ENCODE results near the gene PRKN.

PRKN gene

GRCh38 chr6:162372106-162372505 is 355.5 kb downstream of the PRKN start:
- no peaks in the 10 kb centered on the region for H3K4me1 ChIP-seq (ENCODE audit: control insufficient read depth in 1 of 2, insufficient read depth in 2 of 2, low read length in 2 of 2)
- H3K9me3 ChIP-seq (ENCODE audit: control insufficient read depth in 1 of 2, low read length in 2 of 2): no peaks in the 10 kb centered on the region
- no peak overlapping the region for H3K27ac ChIP-seq (ENCODE audit: low read length)
- H3K27me3 ChIP-seq (ENCODE audit: low read depth, low read length): no peaks in the 10 kb centered on the region
- no peaks in the 10 kb centered on the region for H3K36me3 ChIP-seq (ENCODE audit: control insufficient read depth in 1 of 2, insufficient read depth in 2 of 2, low read length in 2 of 2)
- H3K4me3 ChIP-seq (ENCODE audit: low read depth in 1 of 2, low read length in 2 of 2): no peak overlapping the region

GRCh38 chr6:162371121-162371520 is 356.4 kb downstream of the PRKN start:
- Histone ChIP-seq H3K27me3 (ENCODE audit: low read depth, low read length) (no peaks in the 10 kb centered on the region), H3K4me1 (ENCODE audit: control insufficient read depth in 1 of 2, insufficient read depth in 2 of 2, low read length in 2 of 2) (no peaks in the 10 kb centered on the region), H3K4me3 (ENCODE audit: low read depth in 1 of 2, low read length in 2 of 2) (no peak overlapping the region), H3K27ac (ENCODE audit: low read length) (no peak overlapping the region), H3K36me3 (ENCODE audit: control insufficient read depth in 1 of 2, insufficient read depth in 2 of 2, low read length in 2 of 2) (no peaks in the 10 kb centered on the region), H3K9me3 (ENCODE audit: control insufficient read depth in 1 of 2, low read length in 2 of 2) (no peaks in the 10 kb centered on the region)

- Histone ChIP-seq H3K27me3 (ENCODE audit: low read depth, low read length) (no peaks in the 10 kb centered on the region), H3K9me3 (ENCODE audit: control insufficient read depth in 1 of 2, low read length in 2 of 2) (no peaks in the 10 kb centered on the region), H3K4me1 (ENCODE audit: control insufficient read depth in 1 of 2, insufficient read depth in 2 of 2, low read length in 2 of 2) (no peaks in the 10 kb centered on the region), H3K27ac (ENCODE audit: low read length) (no peak overlapping the region), H3K36me3 (ENCODE audit: control insufficient read depth in 1 of 2, insufficient read depth in 2 of 2, low read length in 2 of 2) (no peaks in the 10 kb centered on the region), H3K4me3 (ENCODE audit: low read depth in 1 of 2, low read length in 2 of 2) (no peak overlapping the region)
Measured at GRCh38 chr6:162369091-162369490, 358.5 kb downstream of the PRKN start.

GRCh38 chr6:162364488-162364887 is 363.1 kb downstream of the PRKN start:
- H3K4me3 ChIP-seq (ENCODE audit: low read depth in 1 of 2, low read length in 2 of 2): no peak overlapping the region

DNA sequence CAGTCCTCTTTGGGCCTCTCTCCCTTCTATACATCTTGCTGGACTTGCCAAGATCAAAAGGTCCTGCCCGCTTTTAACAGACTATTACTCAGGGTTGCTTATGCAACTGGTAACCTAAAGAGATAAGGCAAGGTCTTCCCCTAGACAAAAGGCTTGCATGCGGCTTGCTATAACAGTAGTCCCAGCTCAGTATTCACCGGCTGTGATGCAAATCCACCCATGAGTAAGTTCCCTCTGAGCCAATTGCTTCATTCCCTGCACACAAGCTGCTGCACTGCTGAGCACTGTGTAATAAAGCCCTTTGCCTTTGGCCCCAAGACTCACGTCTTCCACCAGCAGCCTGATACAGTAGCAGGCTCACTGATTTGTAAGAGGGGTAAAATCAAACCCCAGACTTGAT is 363.8 kb downstream of the PRKN start:
- Histone ChIP-seq H3K36me3 (ENCODE audit: control insufficient read depth in 1 of 2, insufficient read depth in 2 of 2, low read length in 2 of 2) (no peaks in the 10 kb centered on the region), H3K4me3 (ENCODE audit: low read depth in 1 of 2, low read length in 2 of 2) (no peak overlapping the region), H3K27me3 (ENCODE audit: low read depth, low read length) (no peaks in the 10 kb centered on the region), H3K27ac (ENCODE audit: low read length) (no peak overlapping the region), H3K9me3 (ENCODE audit: control insufficient read depth in 1 of 2, low read length in 2 of 2) (no peaks in the 10 kb centered on the region), H3K4me1 (ENCODE audit: control insufficient read depth in 1 of 2, insufficient read depth in 2 of 2, low read length in 2 of 2) (no peaks in the 10 kb centered on the region)

More at GRCh38 chr6:162364488-162364887, 363.1 kb downstream of the PRKN start:
- H3K36me3 ChIP-seq (ENCODE audit: control insufficient read depth in 1 of 2, insufficient read depth in 2 of 2, low read length in 2 of 2): no peaks in the 10 kb centered on the region
- H3K9me3 ChIP-seq (ENCODE audit: control insufficient read depth in 1 of 2, low read length in 2 of 2): no peaks in the 10 kb centered on the region
- H3K27me3 ChIP-seq (ENCODE audit: low read depth, low read length): no peaks in the 10 kb centered on the region
- no peaks in the 10 kb centered on the region for H3K4me1 ChIP-seq (ENCODE audit: control insufficient read depth in 1 of 2, insufficient read depth in 2 of 2, low read length in 2 of 2)
- no peak overlapping the region for H3K27ac ChIP-seq (ENCODE audit: low read length)

DNA sequence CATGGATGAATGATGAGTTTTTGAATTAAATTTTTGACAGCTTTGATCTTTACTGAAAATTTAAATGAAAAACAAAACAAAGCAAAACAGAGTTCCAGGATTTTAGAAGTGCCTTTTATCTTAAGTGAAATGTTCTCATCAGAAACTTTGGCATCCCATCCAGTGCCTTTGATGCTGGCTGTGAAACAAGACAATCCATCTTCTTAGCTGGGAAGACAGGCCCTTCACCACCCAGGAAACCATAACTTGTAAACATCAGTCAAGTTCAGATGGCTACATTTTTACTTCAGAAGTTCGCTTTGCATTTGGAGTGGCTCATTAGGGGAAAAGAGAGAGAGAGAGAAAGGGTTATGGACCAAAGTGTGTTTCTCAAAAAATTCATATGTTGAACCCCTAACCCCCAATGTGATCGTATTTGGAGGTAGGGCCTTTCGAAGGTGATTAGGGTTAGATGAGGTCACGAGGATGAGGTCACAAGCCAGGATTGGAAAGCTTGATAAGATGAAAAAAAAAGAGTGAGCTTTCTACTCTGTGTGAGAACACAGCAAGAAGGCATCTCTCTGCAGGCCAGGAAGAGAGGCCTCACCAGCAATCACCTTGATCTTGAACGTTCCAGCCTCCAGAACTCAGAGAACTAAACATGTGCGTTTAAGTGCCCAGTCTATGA is 366.5 kb downstream of the PRKN start:
- Histone ChIP-seq H3K27me3 (ENCODE audit: low read depth, low read length) (no peaks in the 10 kb centered on the region), H3K4me1 (ENCODE audit: control insufficient read depth in 1 of 2, insufficient read depth in 2 of 2, low read length in 2 of 2) (no peaks in the 10 kb centered on the region), H3K4me3 (ENCODE audit: low read depth in 1 of 2, low read length in 2 of 2) (no peak overlapping the region), H3K27ac (ENCODE audit: low read length) (no peak overlapping the region), H3K36me3 (ENCODE audit: control insufficient read depth in 1 of 2, insufficient read depth in 2 of 2, low read length in 2 of 2) (no peaks in the 10 kb centered on the region), H3K9me3 (ENCODE audit: control insufficient read depth in 1 of 2, low read length in 2 of 2) (no peaks in the 10 kb centered on the region)

GRCh38 chr6:162358625-162359024 is 368.9 kb downstream of the PRKN start:
- Histone ChIP-seq H3K27ac (ENCODE audit: low read length) (no peak overlapping the region), H3K4me1 (ENCODE audit: control insufficient read depth in 1 of 2, insufficient read depth in 2 of 2, low read length in 2 of 2) (no peaks in the 10 kb centered on the region), H3K36me3 (ENCODE audit: control insufficient read depth in 1 of 2, insufficient read depth in 2 of 2, low read length in 2 of 2) (no peaks in the 10 kb centered on the region), H3K4me3 (ENCODE audit: low read depth in 1 of 2, low read length in 2 of 2) (no peak overlapping the region), H3K27me3 (ENCODE audit: low read depth, low read length) (no peaks in the 10 kb centered on the region), H3K9me3 (ENCODE audit: control insufficient read depth in 1 of 2, low read length in 2 of 2) (no peaks in the 10 kb centered on the region)

DNA sequence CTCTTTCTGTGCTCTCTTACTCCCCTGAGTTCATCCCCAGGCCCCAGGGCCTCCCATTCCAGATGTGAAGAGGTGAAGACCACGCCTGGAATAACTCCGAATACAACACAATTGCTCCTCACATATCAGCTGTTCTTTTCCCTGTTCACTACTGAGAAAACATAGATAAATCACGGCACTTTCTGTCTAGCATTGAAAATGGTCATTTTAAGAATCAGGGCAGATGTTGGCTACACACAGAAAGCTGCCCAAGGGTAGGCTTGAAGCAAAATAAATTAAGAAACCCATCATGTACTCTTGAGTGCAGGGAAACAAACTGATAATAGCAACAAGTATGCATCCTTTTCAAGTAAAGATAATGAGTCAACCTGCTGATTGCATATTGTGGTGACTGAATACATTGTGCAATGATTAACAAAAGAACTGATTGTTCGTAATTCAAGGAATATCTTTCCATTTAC is 382.5 kb downstream of the PRKN start:
- no peaks in the 10 kb centered on the region for H3K27me3 ChIP-seq (ENCODE audit: low read depth, low read length)
- no peaks in the 10 kb centered on the region for H3K4me1 ChIP-seq (ENCODE audit: control insufficient read depth in 1 of 2, insufficient read depth in 2 of 2, low read length in 2 of 2)
- H3K27ac ChIP-seq (ENCODE audit: low read length): no peak overlapping the region
- H3K9me3 ChIP-seq (ENCODE audit: control insufficient read depth in 1 of 2, low read length in 2 of 2): no peaks in the 10 kb centered on the region
- H3K36me3 ChIP-seq (ENCODE audit: control insufficient read depth in 1 of 2, insufficient read depth in 2 of 2, low read length in 2 of 2): no peaks in the 10 kb centered on the region
- no peak overlapping the region for H3K4me3 ChIP-seq (ENCODE audit: low read depth in 1 of 2, low read length in 2 of 2)

DNA sequence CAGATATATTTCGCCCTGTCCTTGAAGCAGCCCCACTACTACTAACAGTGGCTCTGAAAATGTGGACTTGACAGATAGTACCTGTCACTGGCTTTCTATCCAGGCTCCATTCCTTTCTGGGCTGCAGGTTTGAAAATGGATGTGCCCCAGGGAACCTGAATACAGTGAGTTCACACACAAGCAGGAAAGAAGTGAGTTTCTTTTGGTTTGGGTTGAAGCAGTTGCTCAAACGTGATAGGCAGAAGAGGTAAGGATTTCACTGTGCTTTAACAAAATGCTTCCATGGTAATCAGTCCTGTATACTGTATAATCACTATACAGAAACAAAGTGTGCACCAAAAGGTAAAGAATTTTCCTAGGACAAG is 382.9 kb downstream of the PRKN start:
- no peak overlapping the region for H3K27ac ChIP-seq (ENCODE audit: low read length)

DNA sequence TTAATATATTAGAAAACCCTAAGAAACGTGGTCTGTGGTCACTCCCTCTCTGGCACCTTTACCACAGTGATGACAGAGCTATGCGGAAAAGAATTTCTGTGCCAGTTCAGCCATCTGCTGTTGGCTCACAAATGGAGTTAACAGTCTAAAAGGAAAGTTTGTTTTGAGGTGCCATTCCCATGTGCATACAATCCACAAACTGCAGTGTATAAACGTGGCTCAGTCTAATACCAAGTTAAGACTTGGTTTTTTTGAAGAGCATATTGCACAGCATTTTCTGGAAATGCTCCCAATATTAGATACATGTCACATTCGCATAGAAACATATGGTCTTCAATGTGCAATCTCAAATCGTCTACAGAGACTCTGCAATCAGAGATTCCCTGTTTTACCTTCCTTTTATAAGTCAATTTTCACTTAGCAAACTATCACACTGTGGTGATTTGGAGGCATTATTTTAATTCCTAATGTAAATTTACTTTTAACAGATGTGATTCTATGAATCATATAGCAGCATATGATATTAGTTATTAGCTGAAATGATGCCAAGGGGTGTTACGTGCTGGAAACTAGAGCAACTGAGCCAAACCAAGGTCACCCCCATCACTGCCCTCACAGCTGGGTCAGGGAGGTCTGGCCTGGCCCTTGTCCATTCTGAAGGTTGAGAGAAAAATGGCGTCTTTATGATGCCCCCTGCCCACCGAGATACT is 383.5 kb downstream of the PRKN start:
- no peaks in the 10 kb centered on the region for H3K36me3 ChIP-seq (ENCODE audit: control insufficient read depth in 1 of 2, insufficient read depth in 2 of 2, low read length in 2 of 2)
- H3K27me3 ChIP-seq (ENCODE audit: low read depth, low read length): no peaks in the 10 kb centered on the region
- no peak overlapping the region for H3K27ac ChIP-seq (ENCODE audit: low read length)
- H3K4me1 ChIP-seq (ENCODE audit: control insufficient read depth in 1 of 2, insufficient read depth in 2 of 2, low read length in 2 of 2): no peaks in the 10 kb centered on the region
- H3K4me3 ChIP-seq (ENCODE audit: low read depth in 1 of 2, low read length in 2 of 2): no peak overlapping the region
- no peaks in the 10 kb centered on the region for H3K9me3 ChIP-seq (ENCODE audit: control insufficient read depth in 1 of 2, low read length in 2 of 2)

More for the DNA sequence above, 382.9 kb downstream of the PRKN start:
- Histone ChIP-seq H3K36me3 (ENCODE audit: control insufficient read depth in 1 of 2, insufficient read depth in 2 of 2, low read length in 2 of 2) (no peaks in the 10 kb centered on the region), H3K4me3 (ENCODE audit: low read depth in 1 of 2, low read length in 2 of 2) (no peak overlapping the region), H3K27me3 (ENCODE audit: low read depth, low read length) (no peaks in the 10 kb centered on the region), H3K9me3 (ENCODE audit: control insufficient read depth in 1 of 2, low read length in 2 of 2) (no peaks in the 10 kb centered on the region), H3K4me1 (ENCODE audit: control insufficient read depth in 1 of 2, insufficient read depth in 2 of 2, low read length in 2 of 2) (no peaks in the 10 kb centered on the region)

- H3K36me3 ChIP-seq (ENCODE audit: control insufficient read depth in 1 of 2, insufficient read depth in 2 of 2, low read length in 2 of 2): no peaks in the 10 kb centered on the region
- no peaks in the 10 kb centered on the region for H3K9me3 ChIP-seq (ENCODE audit: control insufficient read depth in 1 of 2, low read length in 2 of 2)
- no peak overlapping the region for H3K4me3 ChIP-seq (ENCODE audit: low read depth in 1 of 2, low read length in 2 of 2)
- H3K4me1 ChIP-seq (ENCODE audit: control insufficient read depth in 1 of 2, insufficient read depth in 2 of 2, low read length in 2 of 2): no peaks in the 10 kb centered on the region
- no peak overlapping the region for H3K27ac ChIP-seq (ENCODE audit: low read length)
- H3K27me3 ChIP-seq (ENCODE audit: low read depth, low read length): no peaks in the 10 kb centered on the region
Measured at GRCh38 chr6:162343198-162343935, 384.2 kb downstream of the PRKN start.
